Forelimb muscle (tissue), 1 donor: Measurements from ENCODE around the gene PRKCZ. TPM values are rescaled to one million over a fixed set of nuclear protein-coding genes. Genes with fewer than 3 reads are reported as not detected.

ENCODE experiments used
- DNase-seq: peaks from one replicate; pipeline ENCODE4 v3.0.0-alpha.2; 2013; ENCODE audit warnings: low read depth
- polyA plus RNA-seq: library from polyadenylated mRNA; unstranded; fragments of 120-200 nt; gene quantifications from one replicate; pipeline ENCODE4 v1.2.1, GENCODE V29; 2013; ENCODE audit not compliant: insufficient read length

Gene PRKCZ
- polyA plus RNA-seq, 1 donor, result 7.6 TPM

GRCh38 chr1:2155788-2156187 is 105.6 kb downstream of the PRKCZ start:
- no peak for DNase-seq

GRCh38 chr1:2156866-2157265 is 106.7 kb downstream of the PRKCZ start:
- DNase-seq, result no peak

GRCh38 chr1:2157856-2158255 is 107.6 kb downstream of the PRKCZ start:
- DNase-seq, result no peak

- no peak for DNase-seq
Measured at GRCh38 chr1:2158272-2158671, 108.1 kb downstream of the PRKCZ start.

- DNase-seq, result no peak
Measured at GRCh38 chr1:2159124-2159523, 108.9 kb downstream of the PRKCZ start.

GRCh38 chr1:2160451-2161300 is 110.5 kb downstream of the PRKCZ start:
- no peak for DNase-seq

GRCh38 chr1:2163205-2163604 is 113.0 kb downstream of the PRKCZ start:
- DNase-seq, result no peak

- no peak for DNase-seq
Measured at GRCh38 chr1:2165646-2166045, 115.4 kb downstream of the PRKCZ start.

GRCh38 chr1:2166254-2166653 is 116.0 kb downstream of the PRKCZ start:
- DNase-seq, result no peak

GRCh38 chr1:2166695-2167094 is 116.5 kb downstream of the PRKCZ start:
- no peak for DNase-seq

GRCh38 chr1:2168090-2168489 is 117.9 kb downstream of the PRKCZ start:
- no peak for DNase-seq

GRCh38 chr1:2168535-2168934 is 118.3 kb downstream of the PRKCZ start:
- DNase-seq, result no peak

GRCh38 chr1:2169200-2169836 is 119.1 kb downstream of the PRKCZ start:
- DNase-seq, result no peak

- no peak for DNase-seq
Measured at GRCh38 chr1:2170211-2170610, 120.0 kb downstream of the PRKCZ start.

GRCh38 chr1:2172012-2172411 is 121.8 kb downstream of the PRKCZ start:
- DNase-seq, result no peak

- no peak for DNase-seq
Measured at GRCh38 chr1:2172551-2173146, 122.4 kb downstream of the PRKCZ start.

- no peak for DNase-seq
Measured at GRCh38 chr1:2173546-2174347, 123.5 kb downstream of the PRKCZ start.

GRCh38 chr1:2174348-2175054 is 124.3 kb downstream of the PRKCZ start:
- DNase-seq, result no peak

- DNase-seq, result no peak
Measured at GRCh38 chr1:2175055-2175414, 124.8 kb downstream of the PRKCZ start.

- no peak for DNase-seq
Measured at GRCh38 chr1:2175681-2176454, 125.7 kb downstream of the PRKCZ start.

- DNase-seq, result no peak
Measured at GRCh38 chr1:2176615-2177014, 126.4 kb downstream of the PRKCZ start.
